ENCODE measurements around the gene APEH. TPM values are rescaled to one million over a fixed set of nuclear protein-coding genes. Genes with fewer than 3 reads are reported as not detected.
"Not testable (repeated sequence)": the region's sequence is repeated elsewhere in the genome, so short reads cannot be mapped to it uniquely, and the experiment has no call there.

APEH gene
- total and polyA plus RNA-seq, 2 of the 4 experiments (the other 2 are of a cell fraction) = 89.2 to 142 TPM

DNA sequence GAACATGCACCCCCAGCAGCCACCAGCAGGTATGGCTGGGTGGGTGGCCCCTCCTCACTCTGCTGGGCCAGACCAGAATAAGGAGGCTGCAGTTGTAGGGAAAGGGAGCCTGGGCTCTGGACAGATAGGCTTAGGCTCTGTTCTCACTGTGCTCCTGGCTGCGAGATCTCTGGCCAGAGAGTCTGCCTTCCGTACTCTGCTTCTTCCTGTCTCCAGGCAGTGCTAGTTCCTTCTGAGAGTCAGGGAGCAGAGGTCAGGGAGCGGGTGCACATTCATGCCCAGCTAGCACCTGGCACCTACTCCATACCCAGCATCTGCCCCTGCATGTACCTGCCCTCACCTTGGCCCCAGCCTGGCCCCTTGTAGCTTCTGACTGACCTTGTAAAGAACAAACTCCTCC lies 17.3 kb downstream of the APEH start:
- H3K9me1 ChIP-seq (ENCODE audit: insufficient read depth, low read length); H2BK20ac ChIP-seq (ENCODE audit: low read depth, low read length); H3K14ac ChIP-seq (replicated peaks; ENCODE audit: low read depth, low read length); BruUV-seq (replicated peaks); CTCF ChIA-PET; in situ Hi-C loops (cut with MboI; ENCODE audit: low sequenced_read_pairs); H3K4me1 ChIP-seq (ENCODE audit: control insufficient read depth, insufficient read depth, low read length); POLR2A ChIA-PET (ENCODE audit: unreplicated experiment); H2BK120ac ChIP-seq (ENCODE audit: low read depth, low read length); H2AK5ac ChIP-seq (ENCODE audit: low read depth, low read length); H3K4me2 ChIP-seq (ENCODE audit: low read depth, low read length); H3K56ac ChIP-seq (ENCODE audit: extremely low read depth, insufficient read depth, low read length); dilution Hi-C loops (cut with HindIII; ENCODE audit: low sequenced_read_pairs, unreplicated experiment); H4K91ac ChIP-seq (ENCODE audit: insufficient read depth, low read depth, low read length); ATAC-seq (ENCODE audit: low read depth); H3K27me3 ChIP-seq (ENCODE audit: control insufficient read depth, insufficient read depth, low read length); H3K4ac ChIP-seq (ENCODE audit: low read depth, low read length); H3K4me3 ChIP-seq (ENCODE audit: insufficient read depth, low read depth, low read length); H3K9me3 ChIP-seq (ENCODE audit: control insufficient read depth, insufficient read depth, low read length); H4K8ac ChIP-seq (ENCODE audit: low read depth in 2 of 2, low read length in 2 of 2); H3K18ac ChIP-seq (ENCODE audit: low read depth, low read length); H3K27ac ChIP-seq (ENCODE audit: insufficient read depth, low read length); H2BK15ac ChIP-seq (ENCODE audit: low read depth, low read length); DNase-seq; H2AK9ac ChIP-seq (replicated peaks; ENCODE audit: low read depth, low read length, poor library complexity); H2AFZ ChIP-seq (replicated peaks; ENCODE audit: low read length, poor library complexity); H3K36me3 ChIP-seq (ENCODE audit: control insufficient read depth, insufficient read depth, low read length); H2BK5ac ChIP-seq (ENCODE audit: low read depth, low read length, poor library complexity, severe bottlenecking); intact Hi-C loops (cut with micrococcal nuclease); H3K9ac ChIP-seq (ENCODE audit: low read depth, low read length); H4K20me1 ChIP-seq (ENCODE audit: insufficient read depth, low read length); H4K5ac ChIP-seq (ENCODE audit: low read depth, low read length); H3K23ac ChIP-seq (ENCODE audit: low read depth, low read length): not testable (repeated sequence)
- H3K79me1 ChIP-seq (ENCODE audit: low read depth in 1 of 2, low read length in 2 of 2) = peaks cover 7 to 36% of the 10 kb centered on the region in 2 experiments
- 80% methylated on average over 1 of the region's 3 CpGs; no CpG with 5 or more reads in 1 of the 2 experiments for WGBS, 2 experiments (ENCODE audit: extremely low coverage in 2 of 2, insufficient read length in 1 of 2)

DNA sequence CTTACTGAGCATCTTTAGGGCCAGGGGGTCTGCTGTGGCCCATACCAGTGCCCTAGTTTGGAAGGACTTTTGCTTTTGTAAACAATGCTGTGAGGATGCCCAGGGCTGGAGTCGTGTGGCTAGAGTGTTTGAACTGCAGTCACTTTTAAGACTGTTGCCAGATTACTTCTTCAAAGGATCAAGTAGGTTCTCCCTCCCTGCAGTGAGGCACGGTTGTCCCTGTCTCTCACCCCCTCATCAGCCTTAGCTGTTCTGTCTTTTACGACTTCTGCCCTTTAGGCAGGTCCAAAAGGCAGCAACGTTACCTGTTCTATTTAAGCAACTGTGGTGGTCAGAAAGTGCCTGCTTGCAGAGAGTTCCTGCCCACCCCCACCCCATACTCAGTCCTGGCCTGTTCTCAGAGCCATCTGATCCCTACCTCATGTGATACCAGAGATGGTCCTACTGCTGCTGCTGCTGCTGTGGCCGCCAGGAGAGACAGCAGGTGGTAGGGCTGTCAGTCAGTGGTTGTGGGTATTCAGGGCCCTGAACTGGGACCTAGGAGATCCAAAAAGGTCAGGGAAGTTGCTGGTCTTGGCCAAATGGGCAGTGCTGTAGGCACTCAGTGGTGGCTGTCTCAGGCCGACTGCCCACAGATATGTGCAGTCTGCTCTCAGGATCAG lies 20.4 kb downstream of the APEH start:
- H3K4me2 ChIP-seq (ENCODE audit: low read depth, low read length); H3K56ac ChIP-seq (ENCODE audit: extremely low read depth, insufficient read depth, low read length); H2BK5ac ChIP-seq (ENCODE audit: low read depth, low read length, poor library complexity, severe bottlenecking); H3K27me3 ChIP-seq (ENCODE audit: control insufficient read depth, insufficient read depth, low read length); H4K8ac ChIP-seq (ENCODE audit: low read depth in 2 of 2, low read length in 2 of 2); H2AK5ac ChIP-seq (ENCODE audit: low read depth, low read length); H3K9me1 ChIP-seq (ENCODE audit: insufficient read depth, low read length); CTCF ChIA-PET; H3K4me1 ChIP-seq (ENCODE audit: control insufficient read depth, insufficient read depth, low read length); dilution Hi-C loops (cut with HindIII; ENCODE audit: low sequenced_read_pairs, unreplicated experiment); H3K9ac ChIP-seq (ENCODE audit: low read depth, low read length); H3K9me3 ChIP-seq (ENCODE audit: control insufficient read depth, insufficient read depth, low read length); in situ Hi-C loops (cut with MboI; ENCODE audit: low sequenced_read_pairs); H4K91ac ChIP-seq (ENCODE audit: insufficient read depth, low read depth, low read length); H2BK20ac ChIP-seq (ENCODE audit: low read depth, low read length); H3K23ac ChIP-seq (ENCODE audit: low read depth, low read length); H3K4me3 ChIP-seq (ENCODE audit: insufficient read depth, low read depth, low read length); BruUV-seq (replicated peaks); H2BK120ac ChIP-seq (ENCODE audit: low read depth, low read length); intact Hi-C loops (cut with micrococcal nuclease); H2AFZ ChIP-seq (replicated peaks; ENCODE audit: low read length, poor library complexity); H3K27ac ChIP-seq (ENCODE audit: insufficient read depth, low read length); H2AK9ac ChIP-seq (replicated peaks; ENCODE audit: low read depth, low read length, poor library complexity); ATAC-seq (ENCODE audit: low read depth); H3K14ac ChIP-seq (replicated peaks; ENCODE audit: low read depth, low read length); POLR2A ChIA-PET (ENCODE audit: unreplicated experiment); H3K4ac ChIP-seq (ENCODE audit: low read depth, low read length); DNase-seq; H3K18ac ChIP-seq (ENCODE audit: low read depth, low read length); H4K5ac ChIP-seq (ENCODE audit: low read depth, low read length); H2BK15ac ChIP-seq (ENCODE audit: low read depth, low read length); H4K20me1 ChIP-seq (ENCODE audit: insufficient read depth, low read length): not testable (repeated sequence)
- no CpG with 5 or more reads among the region's 6 CpGs for WGBS, 2 experiments (ENCODE audit: extremely low coverage in 2 of 2, insufficient read length in 1 of 2)
- Histone ChIP-seq H3K36me3 (ENCODE audit: control insufficient read depth, insufficient read depth, low read length) (peaks cover 14% of the 10 kb centered on the region), H3K79me1 (ENCODE audit: low read depth in 1 of 2, low read length in 2 of 2) (peaks cover 7 to 34% of the 10 kb centered on the region in 2 experiments)
